ENCODE measurements around the gene ADAM19. TPM values are rescaled to one million over a fixed set of nuclear protein-coding genes. Genes with fewer than 3 reads are reported as not detected.
A peak's percentile ranks its signal among the peaks of the same experiment; 100 is the strongest.

ADAM19 gene
- total and polyA plus RNA-seq, 2 experiments from 2014 or later: 9.1 to 13.2 TPM

DNA sequence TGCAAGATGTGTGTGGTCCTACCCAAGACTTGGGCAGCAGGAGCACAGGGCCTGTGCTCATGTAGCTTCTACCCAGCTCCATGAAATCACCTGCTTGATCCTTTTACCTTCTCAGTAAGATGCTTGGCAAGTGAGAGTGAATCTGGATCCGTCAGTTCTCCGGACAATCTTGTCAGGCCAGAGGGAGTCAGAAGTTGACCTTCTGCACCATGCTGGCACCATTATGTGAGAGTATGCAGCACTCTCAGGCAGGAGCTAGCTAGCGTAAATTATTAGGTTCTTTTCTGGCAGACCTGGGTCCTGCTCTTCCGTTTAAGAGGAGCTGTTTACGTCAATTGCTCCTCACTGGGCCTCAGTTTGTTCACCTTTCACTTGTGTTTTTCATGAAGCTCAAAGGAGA lies 37.0 kb upstream of the ADAM19 start:
- Mint-ChIP-seq H3K36me3 (ENCODE audit: low read depth) (no peaks in the 10 kb centered on the region), H3K4me3 (no peak overlapping the region), H3K27ac (no peak overlapping the region), H3K27me3 (ENCODE audit: insufficient read depth, low read depth, poor library complexity) (no peaks in the 10 kb centered on the region), H3K4me1 (no peaks in the 10 kb centered on the region), H3K9me3 (no peaks in the 10 kb centered on the region)
- Histone ChIP-seq H3K79me2 (replicated peaks; ENCODE audit: insufficient read depth) (no peaks in the 10 kb centered on the region), H2AFZ (peak overlapping the region; percentile 56), H3K4me2 (no peak overlapping the region), H3K27me3 (ENCODE audit: insufficient read depth) (no peaks in the 10 kb centered on the region), H3F3A (replicated peaks; ENCODE audit: low read depth) (no peaks in the 10 kb centered on the region), H3K36me3 (ENCODE audit: insufficient read depth) (no peaks in the 10 kb centered on the region), H3K4me1 (ENCODE audit: insufficient read depth) (no peaks in the 10 kb centered on the region), H3K9me2 (ENCODE audit: insufficient read depth) (no peaks in the 10 kb centered on the region), H3K27ac (ENCODE audit: low read depth) (no peak overlapping the region), H3K4me3 (no peak overlapping the region), H4K20me1 (replicated peaks; ENCODE audit: insufficient read depth) (no peaks in the 10 kb centered on the region)
- ATAC-seq (no peak), DNase-seq (ENCODE audit: low spot score) (no peak)
- TF ChIP-seq POLR2AphosphoS5 (IDR thresholded peaks at IDR 0.05; ENCODE audit: low read depth) (no peak), JUNB (IDR thresholded peaks at IDR 0.05; ENCODE audit: unreplicated experiment) (no peak), ZNF114 (CRISPR knock-in tag; IDR thresholded peaks at IDR 0.05) (no peak), STAT1 (IDR thresholded peaks at IDR 0.05; ENCODE audit: unreplicated experiment) (no peak), CREB1 (CRISPR knock-in tag; IDR thresholded peaks at IDR 0.05; ENCODE audit: low read depth) (no peak), NANOG (IDR thresholded peaks at IDR 0.05; ENCODE audit: borderline replicate concordance) (no peak), EZH2 (IDR thresholded peaks at IDR 0.05; ENCODE audit: low read depth, unreplicated experiment) (no peak), CTCF (conservative IDR thresholded peaks at IDR 0.05; ENCODE audit: low read depth in 2 of 2) (no peak), EZH2phosphoT487 (IDR thresholded peaks at IDR 0.05; ENCODE audit: unreplicated experiment) (no peak), ZNF462 (CRISPR knock-in tag; IDR thresholded peaks at IDR 0.05) (no peak), ZNF331 (CRISPR knock-in tag; IDR thresholded peaks at IDR 0.05; ENCODE audit: low read depth) (no peak)
- TF ChIP-seq, protein P1, sequence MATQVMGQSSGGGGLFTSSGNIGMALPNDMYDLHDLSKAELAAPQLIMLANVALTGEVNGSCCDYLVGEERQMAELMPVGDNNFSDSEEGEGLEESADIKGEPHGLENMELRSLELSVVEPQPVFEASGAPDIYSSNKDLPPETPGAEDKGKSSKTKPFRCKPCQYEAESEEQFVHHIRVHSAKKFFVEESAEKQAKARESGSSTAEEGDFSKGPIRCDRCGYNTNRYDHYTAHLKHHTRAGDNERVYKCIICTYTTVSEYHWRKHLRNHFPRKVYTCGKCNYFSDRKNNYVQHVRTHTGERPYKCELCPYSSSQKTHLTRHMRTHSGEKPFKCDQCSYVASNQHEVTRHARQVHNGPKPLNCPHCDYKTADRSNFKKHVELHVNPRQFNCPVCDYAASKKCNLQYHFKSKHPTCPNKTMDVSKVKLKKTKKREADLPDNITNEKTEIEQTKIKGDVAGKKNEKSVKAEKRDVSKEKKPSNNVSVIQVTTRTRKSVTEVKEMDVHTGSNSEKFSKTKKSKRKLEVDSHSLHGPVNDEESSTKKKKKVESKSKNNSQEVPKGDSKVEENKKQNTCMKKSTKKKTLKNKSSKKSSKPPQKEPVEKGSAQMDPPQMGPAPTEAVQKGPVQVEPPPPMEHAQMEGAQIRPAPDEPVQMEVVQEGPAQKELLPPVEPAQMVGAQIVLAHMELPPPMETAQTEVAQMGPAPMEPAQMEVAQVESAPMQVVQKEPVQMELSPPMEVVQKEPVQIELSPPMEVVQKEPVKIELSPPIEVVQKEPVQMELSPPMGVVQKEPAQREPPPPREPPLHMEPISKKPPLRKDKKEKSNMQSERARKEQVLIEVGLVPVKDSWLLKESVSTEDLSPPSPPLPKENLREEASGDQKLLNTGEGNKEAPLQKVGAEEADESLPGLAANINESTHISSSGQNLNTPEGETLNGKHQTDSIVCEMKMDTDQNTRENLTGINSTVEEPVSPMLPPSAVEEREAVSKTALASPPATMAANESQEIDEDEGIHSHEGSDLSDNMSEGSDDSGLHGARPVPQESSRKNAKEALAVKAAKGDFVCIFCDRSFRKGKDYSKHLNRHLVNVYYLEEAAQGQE (IDR thresholded peaks at IDR 0.05; ENCODE audit: unreplicated experiment): no peak
- TF ChIP-seq, protein P2, sequence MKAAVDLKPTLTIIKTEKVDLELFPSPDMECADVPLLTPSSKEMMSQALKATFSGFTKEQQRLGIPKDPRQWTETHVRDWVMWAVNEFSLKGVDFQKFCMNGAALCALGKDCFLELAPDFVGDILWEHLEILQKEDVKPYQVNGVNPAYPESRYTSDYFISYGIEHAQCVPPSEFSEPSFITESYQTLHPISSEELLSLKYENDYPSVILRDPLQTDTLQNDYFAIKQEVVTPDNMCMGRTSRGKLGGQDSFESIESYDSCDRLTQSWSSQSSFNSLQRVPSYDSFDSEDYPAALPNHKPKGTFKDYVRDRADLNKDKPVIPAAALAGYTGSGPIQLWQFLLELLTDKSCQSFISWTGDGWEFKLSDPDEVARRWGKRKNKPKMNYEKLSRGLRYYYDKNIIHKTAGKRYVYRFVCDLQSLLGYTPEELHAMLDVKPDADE (IDR thresholded peaks at IDR 0.05): no peak

Measured in GM23338 (cell line).